ENCODE data around the gene SLC38A2.

GRCh38 chr12:46361667-46362034 is 10.9 kb downstream of the SLC38A2 start:
- no peak for TF ChIP-seq CTCF (IDR thresholded peaks at IDR 0.05)
- no peak for TF ChIP-seq POLR2A (IDR thresholded peaks at IDR 0.05)
